OCI-LY7 (cell line): ENCODE results near the gene NRP1. TPM values are rescaled to one million over a fixed set of nuclear protein-coding genes. Genes with fewer than 3 reads are reported as not detected.

Experiments
- BruUV-seq: library from RNA; stranded (reverse); fragments of 400-500 nt; replicated peaks from 2 replicates; lab custom pipeline; 2021; lab: Mats Ljungman, UMichigan
- CTCF ChIA-PET: fragments of 300-600 bp; sonication (Branson Sonifier 250); formaldehyde crosslinking; loops from one replicate; lab custom pipeline; 2022; ENCODE audit warnings: antibody characterized with exemption; ENCODE audit not compliant: unreplicated experiment; lab: Charles Lee
- POLR2A ChIA-PET: fragments of 300-600 bp; sonication (Branson Sonifier 250); formaldehyde crosslinking; loops from one replicate; lab custom pipeline; 2022; ENCODE audit warnings: antibody characterized with exemption; lab: Charles Lee
- DNase-seq: peaks from one replicate; pipeline ENCODE4 v3.0.0-alpha.2; 2015; ENCODE audit warnings: low spot score
- H2AFZ ChIP-seq: fragments of 200-600 bp; sonication (generic), shearing (Covaris generic); 2 replicates; pipeline ENCODE4 v1.6.1; 2014; ENCODE audit warnings: mild to moderate bottlenecking, antibody characterized with exemption, low read length, moderate library complexity
- H3K27ac ChIP-seq: fragments of 200-600 bp; sonication (generic); 2 replicates; pipeline ENCODE4 v1.5.1; 2014; ENCODE audit warnings: mixed run types, low read depth, mild to moderate bottlenecking, moderate library complexity, low read length, inconsistent platforms; ENCODE audit not compliant: poor library complexity, severe bottlenecking
- H3K36me3 ChIP-seq: fragments of 200-600 bp; sonication (generic); 2 replicates; pipeline ENCODE4 v1.6.1; 2014; ENCODE audit warnings: mild to moderate bottlenecking, antibody characterized with exemption, low read length, moderate library complexity, mixed read lengths; ENCODE audit not compliant: insufficient read depth
- H3K4me1 ChIP-seq: fragments of 200-600 bp; sonication (generic); 2 replicates; pipeline ENCODE4 v1.5.1; 2014; ENCODE audit warnings: mild to moderate bottlenecking, low read length; ENCODE audit not compliant: insufficient read depth, poor library complexity, severe bottlenecking
- H3K4me2 ChIP-seq: fragments of 200-600 bp; sonication (generic); 2 replicates; pipeline ENCODE4 v1.6.1; 2014; ENCODE audit warnings: mild to moderate bottlenecking, low read length
- H3K4me3 ChIP-seq: fragments of 200-600 bp; sonication (generic); 2 replicates; pipeline ENCODE4 v1.5.1; 2014; ENCODE audit warnings: mild to moderate bottlenecking, low read depth, low read length; ENCODE audit not compliant: poor library complexity, severe bottlenecking
- H3K79me2 ChIP-seq: fragments of 200-600 bp; sonication (generic); 2 replicates; pipeline ENCODE4 v1.6.1; 2016; ENCODE audit warnings: low read depth, mild to moderate bottlenecking, low read length, moderate library complexity, mixed read lengths; ENCODE audit not compliant: insufficient read depth
- H3K9me2 ChIP-seq: fragments of 200-600 bp; sonication (generic); 2 replicates; pipeline ENCODE4 v1.6.1; 2016; ENCODE audit warnings: mild to moderate bottlenecking, low read length, mixed read lengths; ENCODE audit not compliant: insufficient read depth
- H3K9me3 ChIP-seq: fragments of 200-600 bp; sonication (generic); 2 replicates; pipeline ENCODE4 v1.6.1; 2014; ENCODE audit warnings: mild to moderate bottlenecking, mixed run types, low read length, mixed read lengths
- H4K20me1 ChIP-seq: fragments of 200-600 bp; sonication (generic); 2 replicates; pipeline ENCODE4 v1.6.1; 2014; ENCODE audit warnings: mild to moderate bottlenecking, antibody characterized with exemption, low read length, moderate library complexity, mixed read lengths; ENCODE audit not compliant: insufficient read depth
- EZH2phosphoT487 ChIP-seq: fragments of 200-600 bp; sonication (generic); IDR thresholded peaks from 2 replicates; pipeline ENCODE4 v1.6.1; 2018; ENCODE audit warnings: low read depth, borderline replicate concordance, mild to moderate bottlenecking, mixed run types, antibody characterized with exemption, low read length, moderate library complexity, mixed read lengths
- intact Hi-C: fragments of 100-400 bp; cut with micrococcal nuclease; formaldehyde crosslinking; loops from one replicate; pipeline ENCODE4 v1.10.0; 2022; ENCODE audit not compliant: unreplicated experiment
- total RNA-seq, 2 experiments: library from RNA; depleted of rRNA in 1 of 2; stranded (reverse); fragments of >200 nt in 1 of 2; shearing (Covaris generic) in 1 of 2; gene quantifications; 2 replicates each; pipeline ENCODE4 v1.2.3, GENCODE V29; 2014 to 2022
- TF ChIP-seq, protein P1 (sequence below): fragments of 200-600 bp; sonication (generic); conservative IDR thresholded peaks from 2 replicates; pipeline ENCODE4 v1.5.1; 2014; ENCODE audit warnings: mild to moderate bottlenecking, antibody characterized with exemption, low read length, moderate library complexity, mixed read lengths

The NRP1 gene
- total RNA-seq, 2 experiments from 2014 or later, result not detected

DNA sequence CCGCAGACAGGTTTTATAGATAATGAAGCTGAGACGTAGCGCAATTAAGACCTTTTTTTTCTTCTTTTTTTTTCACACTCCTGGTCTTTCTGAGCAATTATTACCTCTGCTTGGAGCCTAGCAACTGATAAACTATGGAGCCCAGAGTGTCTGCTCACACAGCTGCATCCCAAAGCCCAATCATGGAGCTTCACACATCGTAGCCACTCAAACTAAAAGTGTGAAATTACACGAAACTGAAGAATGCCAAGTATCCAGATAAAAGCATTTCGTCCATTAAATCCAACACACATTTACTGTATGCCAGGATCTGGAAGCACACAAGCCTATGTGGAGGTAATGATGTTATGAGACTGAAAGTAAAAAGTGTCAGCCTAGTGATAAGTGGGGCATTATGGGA, 97.6 kb downstream of the NRP1 start:
- Histone ChIP-seq H3K79me2 (no peaks in the 10 kb centered on the region), H3K27ac (no peak overlapping the region), H3K36me3 (no peaks in the 10 kb centered on the region), H2AFZ (no peak overlapping the region), H4K20me1 (no peaks in the 10 kb centered on the region), H3K9me2 (no peaks in the 10 kb centered on the region), H3K4me1 (no peaks in the 10 kb centered on the region), H3K4me3 (no peak overlapping the region), H3K4me2 (no peak overlapping the region), H3K9me3 (no peaks in the 10 kb centered on the region)
- POLR2A ChIA-PET, result no interaction called here
- CTCF ChIA-PET, result interaction anchor here (0.6 kb wide), 1 partner anchor 9 kb away, joined by 3 read pairs; no protein-coding TSS in a partner anchor
- intact Hi-C loops, result no loop called here
- no peak for TF ChIP-seq EZH2phosphoT487
- TF ChIP-seq, protein P1, sequence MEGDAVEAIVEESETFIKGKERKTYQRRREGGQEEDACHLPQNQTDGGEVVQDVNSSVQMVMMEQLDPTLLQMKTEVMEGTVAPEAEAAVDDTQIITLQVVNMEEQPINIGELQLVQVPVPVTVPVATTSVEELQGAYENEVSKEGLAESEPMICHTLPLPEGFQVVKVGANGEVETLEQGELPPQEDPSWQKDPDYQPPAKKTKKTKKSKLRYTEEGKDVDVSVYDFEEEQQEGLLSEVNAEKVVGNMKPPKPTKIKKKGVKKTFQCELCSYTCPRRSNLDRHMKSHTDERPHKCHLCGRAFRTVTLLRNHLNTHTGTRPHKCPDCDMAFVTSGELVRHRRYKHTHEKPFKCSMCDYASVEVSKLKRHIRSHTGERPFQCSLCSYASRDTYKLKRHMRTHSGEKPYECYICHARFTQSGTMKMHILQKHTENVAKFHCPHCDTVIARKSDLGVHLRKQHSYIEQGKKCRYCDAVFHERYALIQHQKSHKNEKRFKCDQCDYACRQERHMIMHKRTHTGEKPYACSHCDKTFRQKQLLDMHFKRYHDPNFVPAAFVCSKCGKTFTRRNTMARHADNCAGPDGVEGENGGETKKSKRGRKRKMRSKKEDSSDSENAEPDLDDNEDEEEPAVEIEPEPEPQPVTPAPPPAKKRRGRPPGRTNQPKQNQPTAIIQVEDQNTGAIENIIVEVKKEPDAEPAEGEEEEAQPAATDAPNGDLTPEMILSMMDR, result no peak
- no TSS peak for BruUV-seq
- DNase-seq, result no peak

DNA sequence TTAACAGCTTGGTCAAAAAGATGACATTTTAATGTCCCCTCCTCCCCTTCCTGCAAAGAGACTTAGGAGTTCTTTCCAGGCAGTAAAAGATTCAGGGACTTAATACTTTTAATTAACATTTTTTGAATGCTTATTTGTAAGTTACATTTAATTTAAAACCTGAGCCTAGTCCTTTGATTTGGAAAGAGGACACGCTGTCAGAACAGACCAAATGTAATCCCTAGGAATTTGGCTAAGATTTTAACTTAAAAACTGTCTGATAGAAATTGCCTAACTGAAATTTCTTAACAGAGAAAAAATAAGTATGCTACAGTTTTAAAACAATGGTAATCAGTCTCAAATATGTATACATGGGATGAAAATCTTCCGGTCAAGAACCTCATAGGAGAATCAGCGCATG, 98.5 kb downstream of the NRP1 start:
- Histone ChIP-seq H3K79me2 (no peaks in the 10 kb centered on the region), H3K4me1 (no peaks in the 10 kb centered on the region), H3K27ac (no peak overlapping the region), H3K4me3 (no peak overlapping the region), H2AFZ (no peak overlapping the region), H3K9me2 (no peaks in the 10 kb centered on the region), H4K20me1 (no peaks in the 10 kb centered on the region), H3K4me2 (no peak overlapping the region), H3K9me3 (no peaks in the 10 kb centered on the region), H3K36me3 (no peaks in the 10 kb centered on the region)
- ChIA-PET POLR2A (no interaction called here), CTCF (no interaction called here)
- intact Hi-C loops, result no loop called here
- no peak for DNase-seq
- TF ChIP-seq, protein P1, result no peak
- no peak for TF ChIP-seq EZH2phosphoT487
- BruUV-seq, result no TSS peak

DNA sequence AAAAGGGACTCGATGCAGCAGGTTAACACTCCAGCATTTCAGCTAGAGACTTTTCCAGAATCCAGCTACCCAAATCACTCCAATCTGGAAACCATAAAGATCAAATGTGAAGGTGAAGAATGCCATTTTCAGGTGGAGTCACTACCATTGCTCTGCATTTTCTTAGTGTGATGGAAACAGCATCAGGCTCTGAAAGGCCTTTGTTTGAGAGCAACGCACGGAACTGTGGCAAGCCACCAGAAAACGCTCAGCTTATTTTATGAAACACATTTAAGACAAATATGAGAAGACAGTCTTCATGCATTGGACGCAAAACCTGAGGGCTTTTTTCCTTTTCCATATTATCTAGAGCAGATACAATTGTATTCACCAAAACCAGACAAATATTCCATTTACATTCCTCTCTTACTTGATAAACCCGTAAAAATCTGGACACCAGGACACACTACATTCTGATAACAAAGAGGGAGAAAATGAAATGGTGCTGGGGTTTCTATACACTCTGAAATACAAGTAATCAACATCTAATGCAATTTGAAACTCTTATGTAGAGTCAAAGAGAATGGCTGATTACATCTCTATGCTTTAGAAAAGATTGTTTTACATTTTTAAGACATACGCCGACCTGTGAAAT, 99.1 kb downstream of the NRP1 start:
- no peak for TF ChIP-seq EZH2phosphoT487
- TF ChIP-seq, protein P1, result no peak
- Histone ChIP-seq H3K27ac (no peak overlapping the region), H3K9me3 (no peaks in the 10 kb centered on the region), H3K79me2 (no peaks in the 10 kb centered on the region), H4K20me1 (no peaks in the 10 kb centered on the region), H3K4me1 (no peaks in the 10 kb centered on the region), H3K4me3 (no peak overlapping the region), H3K4me2 (no peak overlapping the region), H3K9me2 (no peaks in the 10 kb centered on the region), H2AFZ (no peak overlapping the region), H3K36me3 (no peaks in the 10 kb centered on the region)
- no TSS peak for BruUV-seq
- POLR2A ChIA-PET, result no interaction called here
- intact Hi-C loops, result no loop called here
- CTCF ChIA-PET, result no interaction called here
- DNase-seq, result no peak
